HG03354 (cell line): ENCODE measurements around the gene PLEKHA8.
"Not testable (repeated sequence)": the region's sequence is repeated elsewhere in the genome, so short reads cannot be mapped to it uniquely, and the experiment has no call there.

Experiments used
- ATAC-seq: cut with Tn5 transposase; IDR thresholded peaks from one replicate; pipeline ENCODE4 v1.9.1; 2021; ENCODE audit warnings: mild to moderate bottlenecking; ENCODE audit not compliant: unreplicated experiment, poor library complexity, severe bottlenecking

The PLEKHA8 gene

DNA sequence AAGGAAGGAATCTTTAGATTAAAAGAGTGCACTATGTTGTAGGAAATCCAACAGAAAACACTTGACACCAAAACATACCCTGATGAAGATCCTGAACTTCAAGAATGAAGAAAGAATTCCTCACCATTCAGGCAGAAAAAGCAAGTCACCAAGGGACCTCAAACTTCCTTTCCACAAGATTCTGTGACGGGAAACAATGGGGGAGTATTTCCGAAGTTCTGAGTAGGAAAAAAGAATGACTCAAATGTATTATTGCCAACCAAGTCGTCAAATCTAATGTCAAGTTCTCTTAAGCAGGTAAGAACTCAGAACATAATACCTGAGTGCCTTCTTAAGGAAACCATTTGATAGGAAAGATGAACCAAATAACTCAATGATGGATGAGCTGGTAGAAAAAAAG is 61.9 kb downstream of the PLEKHA8 start:
- no peak for ATAC-seq

DNA sequence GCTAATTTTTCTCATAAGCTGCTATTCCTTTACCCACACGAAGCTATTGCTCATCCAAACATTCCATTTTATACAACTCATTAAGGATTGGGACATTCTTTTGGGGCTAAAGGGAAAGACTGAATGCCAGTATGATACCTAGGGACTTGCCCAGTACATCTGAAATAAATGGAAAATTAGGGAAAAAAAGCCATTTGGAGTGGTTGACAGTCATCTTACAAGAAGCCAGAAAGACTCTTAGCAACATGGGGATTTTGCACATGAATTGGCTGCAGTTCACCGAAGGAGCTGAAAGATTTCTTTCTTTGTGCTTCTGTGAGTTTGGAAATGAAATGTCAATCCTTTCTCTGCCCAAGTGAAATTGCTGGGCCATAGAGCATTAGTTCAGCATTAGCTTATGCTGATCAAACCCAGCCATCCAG is 63.3 kb downstream of the PLEKHA8 start:
- ATAC-seq, result no peak

- ATAC-seq, result no peak
These were observed 63.8 kb downstream of the PLEKHA8 start for GRCh38 chr7:30091987-30092386.

- no peak for ATAC-seq
These were observed 65.3 kb downstream of the PLEKHA8 start for GRCh38 chr7:30093420-30093952.

DNA sequence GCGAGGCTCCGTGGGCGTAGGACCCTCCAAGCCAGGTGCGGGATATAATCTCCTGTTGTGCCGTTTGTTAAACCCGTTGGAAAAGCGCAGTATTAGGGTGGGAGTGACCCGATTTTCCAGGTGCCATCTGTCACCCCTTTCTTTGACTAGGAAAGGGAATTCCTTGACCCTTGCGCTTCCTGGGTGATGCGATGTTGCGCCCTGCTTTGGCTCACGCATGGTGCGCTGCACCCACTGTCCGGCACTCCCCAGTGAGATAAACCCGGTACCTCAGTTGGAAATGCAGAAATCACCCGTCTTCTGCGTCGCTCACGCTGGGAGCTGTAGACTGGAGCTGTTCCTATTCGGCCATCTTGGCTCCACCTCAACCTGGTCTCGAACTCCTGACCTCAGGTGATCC is 70.4 kb downstream of the PLEKHA8 start:
- ATAC-seq, result not testable (repeated sequence)

DNA sequence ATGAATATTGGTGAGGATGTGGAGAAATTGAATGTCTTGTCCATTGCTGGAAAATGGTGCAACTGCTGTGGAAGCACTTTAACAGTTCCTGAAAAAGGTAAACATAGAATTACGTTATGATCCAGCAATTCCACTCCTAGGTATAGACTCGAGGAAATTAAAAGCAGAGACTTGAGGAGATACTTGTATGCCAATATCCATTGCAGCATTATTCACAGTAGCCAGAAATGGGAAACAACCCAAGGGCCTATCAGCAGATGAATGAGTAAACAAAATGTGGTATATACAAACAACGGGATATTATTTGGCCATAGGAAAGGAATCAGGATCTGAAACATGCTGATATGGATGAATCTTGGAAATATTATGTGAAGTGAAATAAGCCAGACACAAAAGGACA is 74.1 kb downstream of the PLEKHA8 start:
- ATAC-seq, result no peak

- no peak for ATAC-seq
These were observed 75.9 kb downstream of the PLEKHA8 start for GRCh38 chr7:30104157-30104556.

DNA sequence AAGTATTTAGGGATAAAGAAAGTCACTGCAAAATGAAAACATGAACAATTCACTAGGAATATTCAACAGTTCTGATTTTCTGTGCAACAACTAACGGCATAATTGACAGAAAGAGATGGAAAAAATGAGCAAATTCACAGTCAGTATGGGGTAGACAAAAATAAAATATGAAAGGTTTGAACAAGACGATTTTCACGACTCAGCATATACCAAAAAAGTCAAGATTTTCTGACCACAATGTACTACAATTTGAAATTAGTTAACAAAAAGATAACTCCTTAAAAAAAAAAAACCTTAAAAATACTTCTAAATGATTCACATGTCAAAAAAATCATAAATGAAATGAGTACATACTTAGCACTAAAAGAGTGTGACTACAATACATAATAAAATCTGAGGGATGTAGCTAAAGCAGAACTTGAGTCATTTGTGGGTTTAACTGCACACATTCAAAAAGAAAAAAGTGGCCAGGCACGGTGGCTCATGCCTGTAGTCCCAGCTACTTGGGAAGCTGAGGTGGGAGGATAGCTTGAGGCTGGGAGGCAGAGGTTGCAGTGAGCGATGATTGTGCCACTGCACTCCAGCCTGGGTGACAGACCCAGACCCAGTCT is 84.0 kb downstream of the PLEKHA8 start:
- ATAC-seq, result no peak

- ATAC-seq, result no peak
These were observed 84.9 kb downstream of the PLEKHA8 start for GRCh38 chr7:30113144-30113543.

- no peak for ATAC-seq
These were observed 86.5 kb downstream of the PLEKHA8 start for GRCh38 chr7:30114536-30115238.

DNA sequence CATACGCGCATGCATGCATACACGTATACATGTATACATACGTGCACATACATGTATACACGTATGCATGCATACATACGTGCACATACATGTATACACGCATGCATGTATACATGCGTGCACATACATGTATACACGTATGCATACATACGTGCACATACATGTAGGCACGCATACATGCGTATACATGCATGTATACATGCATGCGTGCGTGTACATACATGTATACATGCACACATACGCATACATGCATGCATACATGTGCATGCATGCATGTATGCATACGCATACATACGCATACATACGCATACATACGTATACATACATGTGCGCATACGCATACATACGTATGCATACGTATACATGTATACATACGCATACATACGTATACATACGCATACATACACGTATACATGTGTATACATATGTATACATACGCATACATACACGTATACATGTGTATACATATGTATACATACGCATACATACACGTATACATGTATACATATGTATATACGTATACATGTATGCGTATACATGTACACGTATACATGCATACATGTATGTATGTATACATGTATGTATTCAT is 87.6 kb downstream of the PLEKHA8 start:
- no peak for ATAC-seq

DNA sequence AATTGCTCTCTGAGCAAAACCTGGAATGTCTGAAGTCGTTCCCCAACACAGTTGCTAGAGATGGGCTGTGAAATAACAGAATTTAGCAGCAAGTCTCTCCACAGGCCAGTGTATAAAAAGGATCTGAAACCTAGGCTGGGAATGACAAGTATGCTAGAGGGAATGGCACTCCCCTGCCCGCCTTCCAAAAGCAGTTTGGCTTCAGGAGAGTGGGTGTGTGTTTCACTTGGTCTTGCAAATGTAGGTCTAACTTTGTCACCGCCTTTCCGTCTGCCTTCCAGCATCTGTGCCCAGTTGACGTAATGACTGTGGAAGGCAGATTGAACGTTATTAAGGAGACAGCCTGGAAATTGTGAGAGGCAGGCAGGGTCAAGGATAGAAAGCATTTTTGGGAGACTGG is 88.6 kb downstream of the PLEKHA8 start:
- no peak for ATAC-seq

DNA sequence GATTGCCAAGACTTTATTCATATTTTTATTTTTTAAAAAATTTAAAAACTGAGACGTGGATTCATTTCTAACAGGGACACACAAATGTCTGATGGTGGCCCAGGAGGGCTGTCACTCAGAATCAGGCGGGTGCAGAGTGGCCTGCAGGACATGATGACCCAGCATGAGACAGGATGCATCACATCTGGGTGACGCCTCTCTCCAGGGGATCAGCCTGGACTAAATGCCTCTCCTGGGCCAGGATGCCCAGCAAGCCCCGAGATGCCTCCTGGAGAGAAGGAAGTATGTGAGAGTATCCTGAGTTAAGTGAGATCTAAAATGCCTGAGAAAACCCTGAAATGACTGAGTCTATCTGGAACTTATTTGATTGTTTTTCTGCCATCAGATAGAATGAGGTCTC is 89.7 kb downstream of the PLEKHA8 start:
- no peak for ATAC-seq

DNA sequence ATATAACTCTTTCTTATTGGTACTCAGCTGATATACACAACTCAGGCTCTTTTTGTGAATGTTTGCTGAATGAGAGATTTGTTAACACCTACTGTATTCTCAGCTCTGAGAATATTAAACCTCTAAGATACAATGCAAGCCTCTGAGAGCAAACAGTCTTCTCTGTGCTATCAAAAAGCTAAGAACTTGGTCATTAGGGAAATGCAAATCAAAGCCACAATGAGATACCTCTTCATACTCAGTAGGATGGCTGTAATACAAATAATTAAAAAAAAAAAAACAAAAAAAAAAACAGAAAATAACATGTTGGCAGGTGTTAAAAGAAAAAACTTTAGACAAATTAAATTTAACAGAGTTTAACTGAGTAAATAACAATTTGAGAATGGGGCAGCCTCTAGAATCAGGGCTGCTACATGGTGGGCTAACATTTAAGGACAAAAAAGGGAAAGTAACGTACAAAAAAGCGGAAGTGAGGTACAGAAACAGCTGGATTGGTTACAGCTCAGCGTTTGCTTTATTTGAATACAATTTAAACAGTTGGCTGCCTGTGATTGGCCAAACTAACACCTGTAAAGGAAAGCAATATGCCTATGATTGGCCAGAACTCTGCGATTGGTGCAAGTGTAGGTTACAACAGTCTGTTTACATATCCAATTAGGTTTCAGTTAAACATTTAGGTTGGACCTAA is 91.8 kb downstream of the PLEKHA8 start:
- no peak for ATAC-seq

- no peak for ATAC-seq
These were observed 105.8 kb downstream of the PLEKHA8 start for GRCh38 chr7:30133736-30134610.

DNA sequence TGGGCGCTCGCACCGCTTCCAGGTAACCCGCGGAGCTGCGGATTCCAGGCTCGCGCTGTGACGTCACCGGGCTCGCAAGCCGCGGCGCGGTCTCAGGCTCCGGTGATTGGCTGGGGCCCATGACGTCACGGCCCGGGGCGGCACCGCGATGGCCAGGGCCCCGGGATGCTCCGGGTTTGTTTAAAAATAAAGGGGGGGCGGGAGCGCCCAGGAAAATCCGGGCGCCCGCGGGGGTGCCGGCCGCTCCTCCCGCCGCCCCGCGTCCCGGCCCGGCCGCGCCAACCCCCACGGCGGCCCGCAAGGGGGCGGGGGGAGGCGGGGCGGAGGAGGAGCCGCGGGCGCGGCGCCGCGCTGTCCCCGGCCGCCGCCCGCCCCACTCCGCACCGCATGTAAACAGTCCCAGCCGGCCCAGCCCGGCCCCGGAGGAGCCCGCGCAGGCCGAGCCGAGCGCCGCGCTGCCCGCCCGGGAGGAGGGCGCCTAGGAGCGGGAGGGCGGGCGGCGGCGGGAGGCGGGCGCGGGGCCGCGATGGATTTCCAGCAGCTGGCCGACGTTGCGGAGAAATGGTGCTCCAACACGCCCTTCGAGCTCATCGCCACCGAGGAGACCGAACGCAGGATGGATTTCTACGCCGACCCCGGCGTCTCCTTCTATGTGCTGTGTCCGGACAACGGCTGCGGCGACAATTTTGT is 106.5 kb downstream of the PLEKHA8 start, which contains the start of gene MTURN:
Gene MTURN (plus strand): TSS at position 376 of the 690 bp plus-strand sequence. CDS start 151 bp downstream, at position 527.
- ATAC-seq, result peak; percentile 87

- peak; percentile 37 for ATAC-seq
These were observed 107.3 kb downstream of the PLEKHA8 start for GRCh38 chr7:30135301-30136116.

DNA sequence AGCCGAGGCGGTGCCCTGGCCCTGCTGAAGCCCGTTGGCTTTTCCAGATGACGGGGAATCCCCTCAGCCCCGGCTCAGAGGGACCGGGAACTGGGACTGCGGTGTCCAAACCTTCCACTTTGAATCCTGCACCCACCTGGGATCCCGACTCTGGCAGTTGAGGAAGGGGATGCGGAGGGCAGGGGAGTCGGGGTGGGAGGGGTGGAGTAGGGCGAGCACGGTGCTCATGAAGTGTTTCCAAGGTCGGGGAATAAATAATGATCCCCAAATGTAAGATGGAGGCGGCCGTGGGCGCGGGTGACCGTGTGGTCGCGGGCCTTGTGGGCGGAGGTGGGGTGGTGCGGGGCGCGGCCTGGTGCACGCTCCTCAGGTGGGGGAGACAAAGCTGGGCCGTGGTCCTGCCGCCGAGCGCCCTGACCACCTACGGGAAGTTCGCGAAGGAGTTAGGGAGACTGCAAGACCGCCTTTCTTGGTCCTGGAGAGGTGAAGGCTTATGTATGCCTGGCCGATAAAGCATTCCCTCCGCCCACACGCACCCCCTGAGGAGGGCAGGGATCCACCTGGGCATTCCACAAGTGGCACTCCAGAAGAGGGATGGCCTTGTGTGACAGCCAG is 108.0 kb downstream of the PLEKHA8 start:
- ATAC-seq, result no peak
